ENCODE measurements around the gene CACFD1. TPM values are rescaled to one million over a fixed set of nuclear protein-coding genes. Genes with fewer than 3 reads are reported as not detected.

Gene CACFD1
- 10 to 100 TPM in 9 of 10 donors, 1 to 10 TPM in 1; 8.8 to 12.6 (median 10.8) TPM for total RNA-seq
- polyA plus RNA-seq, result 10 to 100 TPM; 10.0 to 17.3 TPM
- long read RNA-seq, donor 1, transcript CACFD1-202 (5 exons, 2,794 nt), result major isoform, 17 of 51 reads
- long read RNA-seq, donor 1, transcript CACFD1-201 (4 exons, 2,688 nt), result minor isoform, 5 of 51 reads
- long read RNA-seq, donor 1, partial matches to known transcripts, result 17 of 51 reads
- long read RNA-seq, donor 1, other reads (novel, unspliced or antisense), result 10 of 51 reads
- long read RNA-seq, donor 2, transcript CACFD1-202 (5 exons, 2,794 nt), result major isoform, 16 of 37 reads
- long read RNA-seq, donor 2, partial matches to known transcripts, result 9 of 37 reads
- long read RNA-seq, donor 2, other reads (novel, unspliced or antisense), result 9 of 37 reads
- long read RNA-seq, donor 3, transcript CACFD1-201 (4 exons, 2,688 nt), result minor isoform, 8 of 69 reads
- long read RNA-seq, donor 3, transcript CACFD1-202 (5 exons, 2,794 nt), result major isoform, 28 of 69 reads
- long read RNA-seq, donor 3, partial matches to known transcripts, result 24 of 69 reads
- long read RNA-seq, donor 3, other reads (novel, unspliced or antisense), result 9 of 69 reads

DNA sequence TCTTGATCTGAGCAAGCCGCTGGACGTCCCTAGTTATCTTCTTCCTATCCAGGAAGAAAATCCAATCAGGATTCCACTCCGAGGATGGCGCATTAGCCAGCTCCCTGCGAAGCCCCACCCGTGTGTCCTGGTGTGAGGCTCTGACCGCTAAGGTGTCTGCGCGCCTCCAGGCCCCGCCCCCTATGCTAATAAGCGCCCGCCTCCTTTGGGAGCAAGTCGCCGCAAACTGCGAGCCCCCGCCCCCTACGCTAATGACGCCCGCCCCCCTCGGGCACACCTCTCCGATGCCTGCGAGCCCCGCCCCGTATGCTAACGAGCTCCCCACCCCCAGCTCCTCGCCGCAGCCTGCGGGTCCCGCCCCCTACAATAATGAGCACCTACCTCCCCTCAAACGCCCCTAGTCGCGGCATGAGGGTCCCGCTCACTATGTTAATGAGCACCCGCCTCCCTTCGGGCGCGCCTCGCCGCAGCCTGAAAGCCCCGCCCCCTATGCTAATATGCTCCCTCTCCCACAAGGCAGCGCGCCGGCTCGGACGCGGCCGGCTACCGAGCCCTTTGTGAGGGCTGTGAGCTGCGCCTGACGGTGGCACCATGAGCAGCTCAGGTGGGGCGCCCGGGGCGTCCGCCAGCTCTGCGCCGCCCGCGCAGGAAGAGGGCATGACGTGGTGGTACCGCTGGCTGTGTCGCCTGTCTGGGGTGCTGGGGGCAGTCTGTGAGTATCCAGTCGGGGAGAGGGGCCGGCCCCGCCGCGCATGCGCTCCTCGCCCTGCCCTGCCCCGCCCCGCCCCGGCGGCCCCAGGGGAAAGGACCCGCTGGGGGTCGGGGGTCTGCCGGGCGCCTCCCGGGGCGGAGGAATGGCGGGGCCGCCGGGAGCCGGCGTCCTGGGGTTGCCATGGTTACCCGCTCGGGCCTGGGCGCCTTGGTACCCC lies at the start of gene CACFD1:
TSS of gene CACFD1 (plus strand) at position 503 of the 929 bp plus-strand sequence. CDS start at position 592, 89 bp downstream.
- TF ChIP-seq, protein P1, sequence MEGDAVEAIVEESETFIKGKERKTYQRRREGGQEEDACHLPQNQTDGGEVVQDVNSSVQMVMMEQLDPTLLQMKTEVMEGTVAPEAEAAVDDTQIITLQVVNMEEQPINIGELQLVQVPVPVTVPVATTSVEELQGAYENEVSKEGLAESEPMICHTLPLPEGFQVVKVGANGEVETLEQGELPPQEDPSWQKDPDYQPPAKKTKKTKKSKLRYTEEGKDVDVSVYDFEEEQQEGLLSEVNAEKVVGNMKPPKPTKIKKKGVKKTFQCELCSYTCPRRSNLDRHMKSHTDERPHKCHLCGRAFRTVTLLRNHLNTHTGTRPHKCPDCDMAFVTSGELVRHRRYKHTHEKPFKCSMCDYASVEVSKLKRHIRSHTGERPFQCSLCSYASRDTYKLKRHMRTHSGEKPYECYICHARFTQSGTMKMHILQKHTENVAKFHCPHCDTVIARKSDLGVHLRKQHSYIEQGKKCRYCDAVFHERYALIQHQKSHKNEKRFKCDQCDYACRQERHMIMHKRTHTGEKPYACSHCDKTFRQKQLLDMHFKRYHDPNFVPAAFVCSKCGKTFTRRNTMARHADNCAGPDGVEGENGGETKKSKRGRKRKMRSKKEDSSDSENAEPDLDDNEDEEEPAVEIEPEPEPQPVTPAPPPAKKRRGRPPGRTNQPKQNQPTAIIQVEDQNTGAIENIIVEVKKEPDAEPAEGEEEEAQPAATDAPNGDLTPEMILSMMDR (IDR thresholded peaks at IDR 0.05), result no peak
- peak; percentile 96 to 97 for DNase-seq
- no peaks in the 10 kb centered on the region for H3K9me3 ChIP-seq
- peaks cover 0 to 5% (median 0%) of the 10 kb centered on the region in 9 donors for H3K36me3 ChIP-seq
- intact Hi-C loops (cut with DNase I), result loop anchor here in 2 of 10 donors (1.0 to 5.0 kb wide), 3 partner anchors 20 to 112 kb away; partner anchors contain the start of genes MED22 (in 1 of the 2), REXO4 (in 1 of the 2), RPL7A (in 1 of the 2) and SLC2A6 (in 1 of the 2)
- peaks cover 4 to 19% (median 16%) of the 10 kb centered on the region in 9 donors for H3K4me1 ChIP-seq
- peak within 1 kb of the TSS; percentile 68 to 97 (median 92) for H3K27ac ChIP-seq
- WGBS, 2 donors, result 1% methylated on average over 77 to 86 of the region's 86 CpGs
- peak; percentile 93 to 96 (median 95) for ATAC-seq
- peak within 1 kb of the TSS; percentile 45 to 94 (median 86) for H3K4me3 ChIP-seq
- H3K27me3 ChIP-seq, result no peaks in the 10 kb centered on the region

GRCh38 chr9:133415170-133415569 lies 44.6 kb upstream of the CACFD1 start:
- ATAC-seq (no peak), DNase-seq (no peak)
- peaks cover 6 to 35% (median 19%) of the 10 kb centered on the region in 9 donors for H3K4me1 ChIP-seq
- TF ChIP-seq, protein P1 (IDR thresholded peaks at IDR 0.05), result no peak
- H3K27me3 ChIP-seq, result no peaks in the 10 kb centered on the region
- intact Hi-C loops (cut with DNase I), result loop anchor here in 3 of 10 donors (5.0 to 10.0 kb wide), 3 partner anchors 38 to 60 kb away; partner anchors contain the start of genes STKLD1 (in 2 of the 3), SURF4 (in 2 of the 3), CACFD1 (in 1 of the 3) and SURF1 (in 1 of the 3)
- H3K36me3 ChIP-seq, result peaks cover 0 to 62% (median 25%) of the 10 kb centered on the region in 9 donors
- 72 to 77% methylated on average over 1 of the region's 1 CpG for WGBS, 2 donors
- H3K4me3 ChIP-seq, result no peak overlapping the region
- no peak overlapping the region for H3K27ac ChIP-seq
- H3K9me3 ChIP-seq, result no peaks in the 10 kb centered on the region

- Histone ChIP-seq H3K9me3 (no peaks in the 10 kb centered on the region), H3K4me1 (peaks cover 6 to 35% (median 19%) of the 10 kb centered on the region in 9 donors), H3K4me3 (peak within 1 kb of the TSS; percentile 51 to 94 (median 82)), H3K27ac (peak within 1 kb of the TSS; percentile 35 to 93 (median 82)), H3K36me3 (peaks cover 0 to 35% (median 2%) of the 10 kb centered on the region in 9 donors), H3K27me3 (no peaks in the 10 kb centered on the region)
- ATAC-seq (peak; percentile 92 to 97 (median 96)), DNase-seq (peak; percentile 77 to 83)
- TF ChIP-seq, protein P1 (IDR thresholded peaks at IDR 0.05), result no peak
- 1 to 3% methylated on average over 74 to 75 of the region's 75 CpGs for whole genome bisulfite sequencing, 2 donors
- intact Hi-C loops (cut with DNase I), result loop anchor here in 3 of 10 donors (5.0 to 10.0 kb wide), 3 partner anchors 40 to 63 kb away; partner anchors contain the start of genes STKLD1 (in 2 of the 3), SURF4 (in 2 of the 3), CACFD1 (in 1 of the 3) and SURF1 (in 1 of the 3)
These were observed 42.0 kb upstream of the CACFD1 start, which contains the start of gene REXO4 for GRCh38 chr9:133417541-133418461. TSS of gene REXO4 (minus strand) at chr9:133418010. CDS start at chr9:133417844, 166 bp downstream.

Data from heart right ventricle (tissue), 16 donors.